ENCODE results near the gene CCDC159.
A peak's percentile ranks its signal among the peaks of the same experiment; 100 is the strongest.

Gene CCDC159

GRCh38 chr19:11346104-11346940, at the start of gene CCDC159, which contains the start of gene TMEM205:
TSS of gene CCDC159 (plus strand) at chr19:11346519. CDS start at chr19:11346607, 88 bp downstream.
TSS of gene TMEM205 (minus strand) at chr19:11346268. CDS start at chr19:11345619, 649 bp downstream.
- peak; percentile 99 to 100 (median 100) for DNase-seq

GRCh38 chr19:11299946-11300810, 46.1 kb upstream of the CCDC159 start:
- DNase-seq = peak in 2 of 3 donors; percentile 29 to 38

DNA sequence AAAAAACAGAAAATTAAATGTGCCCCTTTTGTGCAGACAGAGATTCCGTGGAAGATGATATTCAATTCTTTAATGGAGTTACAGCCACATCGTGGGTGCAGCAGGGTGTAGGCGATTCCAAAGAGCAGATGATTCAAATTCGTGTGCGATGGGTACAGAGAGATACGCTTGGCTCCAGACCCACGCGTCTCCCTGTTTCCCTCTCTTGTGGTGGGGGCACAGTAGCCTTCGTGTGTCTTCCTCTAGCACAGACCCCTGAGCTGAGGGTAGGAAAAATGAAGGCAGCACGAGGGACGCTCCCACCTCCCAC, 45.6 kb upstream of the CCDC159 start:
- DNase-seq = no peak

DNA sequence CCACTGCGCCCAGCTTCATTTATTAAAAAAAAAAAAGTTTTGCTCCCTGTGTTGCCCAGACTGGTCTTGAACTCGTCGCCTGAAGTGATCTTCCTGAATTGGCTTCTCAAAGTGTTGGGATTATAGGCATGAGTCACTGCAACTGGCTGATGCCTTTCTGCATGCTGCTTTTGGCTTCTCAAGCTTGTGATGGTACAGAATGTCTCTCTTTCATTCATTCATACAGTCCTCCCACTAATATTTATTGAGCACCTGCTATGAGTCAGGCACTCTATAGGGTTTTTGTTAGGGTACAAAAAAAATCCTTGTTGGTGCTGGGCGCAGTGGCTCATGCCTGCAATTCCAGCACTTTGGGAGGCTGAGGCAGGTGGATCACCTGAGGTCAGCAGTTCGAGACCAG, 41.4 kb upstream of the CCDC159 start:
- no peak for DNase-seq

GRCh38 chr19:11306337-11306736, 40.0 kb upstream of the CCDC159 start:
- DNase-seq = no peak

DNA sequence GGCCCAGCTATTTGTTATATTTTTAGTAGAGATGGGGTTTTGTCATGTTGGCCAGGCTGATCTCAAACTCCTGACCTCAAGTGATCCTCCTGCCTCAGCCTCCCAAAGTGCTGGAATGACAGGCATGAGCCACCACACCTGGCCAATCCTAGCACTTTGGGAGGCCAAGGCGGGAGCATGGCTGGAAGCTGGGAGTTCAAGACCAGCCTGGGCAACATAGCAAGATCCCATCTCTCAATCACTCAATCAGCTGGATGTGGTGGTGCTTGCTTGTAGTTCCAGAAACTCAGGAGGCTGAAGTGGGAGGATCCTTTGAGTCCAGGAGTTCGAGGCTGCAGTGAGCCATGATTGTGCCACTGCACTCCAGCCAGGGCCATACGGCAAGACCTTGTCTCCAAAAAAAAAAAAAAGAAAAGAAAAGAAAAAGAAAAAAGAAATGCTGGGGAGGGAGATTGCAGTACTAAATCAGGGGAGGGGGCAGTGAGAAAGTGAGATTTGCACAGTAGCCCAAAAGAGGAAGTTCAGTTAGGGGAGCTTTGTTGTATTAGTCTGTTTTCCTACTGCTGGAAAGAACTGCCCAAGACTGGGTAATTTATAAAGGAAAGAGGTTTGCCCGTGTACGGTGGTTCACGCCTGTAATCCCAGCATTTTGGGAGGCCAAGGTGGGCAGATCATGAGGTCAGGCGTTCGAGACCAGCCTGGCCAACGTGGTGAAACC, 25.9 kb upstream of the CCDC159 start:
- DNase-seq = peak; percentile 37 to 49 (median 47)

GRCh38 chr19:11321191-11322126, 24.9 kb upstream of the CCDC159 start:
- DNase-seq = no peak

GRCh38 chr19:11322269-11323024, 23.9 kb upstream of the CCDC159 start:
- peak; percentile 56 to 79 (median 62) for DNase-seq

DNA sequence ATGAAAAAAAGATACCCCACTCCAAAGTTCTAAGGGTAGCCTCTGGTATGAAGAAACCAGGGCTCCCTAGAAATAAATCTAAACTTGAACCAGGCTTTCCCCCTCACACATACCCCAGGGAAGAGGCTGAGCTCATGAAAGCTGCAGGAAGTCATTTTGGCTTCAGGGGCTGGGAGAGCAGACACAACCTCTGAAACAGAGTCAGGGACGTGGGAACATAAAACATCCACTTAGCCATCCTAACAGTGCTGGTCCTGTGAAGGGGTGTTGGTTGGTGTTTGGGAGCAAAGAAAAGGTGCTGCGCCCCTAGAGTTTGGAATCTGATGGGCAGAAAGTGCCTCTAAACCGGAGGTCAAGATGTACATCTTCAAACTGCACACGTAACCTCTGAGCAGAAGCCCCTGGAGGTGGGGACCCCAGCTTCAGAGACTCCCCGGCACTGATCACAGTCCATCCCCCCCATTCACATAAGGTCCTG, 22.7 kb upstream of the CCDC159 start:
- DNase-seq = no peak

DNA sequence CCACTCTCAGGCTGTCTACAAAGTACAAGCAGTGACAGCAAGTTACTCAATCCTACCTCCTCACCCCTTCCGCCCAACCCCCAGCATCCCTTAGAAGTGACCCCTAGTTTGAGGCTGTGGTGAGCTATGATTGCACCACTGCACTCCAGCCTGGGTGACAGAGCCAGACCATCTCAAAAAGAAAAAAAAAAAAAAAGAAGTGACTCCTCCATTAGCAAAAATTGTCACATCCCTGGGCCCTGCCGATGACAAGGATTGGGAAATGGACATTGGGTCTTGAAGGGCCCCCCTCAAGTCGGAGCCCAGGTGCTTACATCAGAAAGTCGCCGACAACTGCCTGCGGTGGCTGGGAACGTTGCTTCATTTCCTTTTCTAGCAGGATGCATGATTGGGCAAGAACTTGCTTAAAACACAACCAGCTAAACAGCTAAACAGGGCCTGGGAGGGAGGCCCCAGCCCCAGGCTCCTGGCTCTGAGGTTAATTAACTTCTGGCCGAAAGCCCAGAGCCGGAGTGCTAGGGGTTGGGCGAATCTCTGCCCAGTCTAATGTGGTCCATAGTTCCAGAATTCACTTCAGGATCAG, 22.1 kb upstream of the CCDC159 start:
- peak; percentile 66 to 74 (median 70) for DNase-seq

DNA sequence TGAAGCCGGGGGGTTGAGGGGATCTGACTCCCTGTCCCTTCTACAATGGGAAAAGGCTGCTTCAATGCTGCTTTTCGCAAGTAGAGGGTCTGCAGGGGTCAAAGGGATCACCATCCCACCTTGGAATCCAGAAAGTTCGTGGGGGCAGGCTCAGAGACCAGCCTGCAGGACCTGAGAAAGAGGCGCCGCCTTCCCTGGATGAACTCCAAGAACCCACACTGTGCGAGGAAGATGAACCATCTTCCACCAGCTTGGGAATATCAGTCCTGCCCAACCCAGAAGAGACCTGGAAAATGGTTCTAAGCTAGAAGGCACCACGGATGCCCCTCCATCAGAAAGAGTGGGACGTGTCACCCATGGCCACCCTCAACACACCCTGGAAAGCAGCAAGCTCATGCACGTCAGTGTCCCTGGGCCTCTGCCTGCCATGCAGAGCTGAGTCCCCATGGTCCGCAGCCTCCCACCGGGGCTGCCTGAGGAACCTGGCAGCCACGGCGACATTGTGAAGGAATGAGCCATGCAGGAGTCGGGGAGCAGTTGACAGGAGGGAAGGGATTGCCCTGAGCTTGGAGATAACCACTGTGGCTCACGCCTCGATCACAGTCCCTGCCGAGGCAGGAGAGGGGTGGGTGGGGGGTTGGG, 21.4 kb upstream of the CCDC159 start:
- DNase-seq = no peak

DNA sequence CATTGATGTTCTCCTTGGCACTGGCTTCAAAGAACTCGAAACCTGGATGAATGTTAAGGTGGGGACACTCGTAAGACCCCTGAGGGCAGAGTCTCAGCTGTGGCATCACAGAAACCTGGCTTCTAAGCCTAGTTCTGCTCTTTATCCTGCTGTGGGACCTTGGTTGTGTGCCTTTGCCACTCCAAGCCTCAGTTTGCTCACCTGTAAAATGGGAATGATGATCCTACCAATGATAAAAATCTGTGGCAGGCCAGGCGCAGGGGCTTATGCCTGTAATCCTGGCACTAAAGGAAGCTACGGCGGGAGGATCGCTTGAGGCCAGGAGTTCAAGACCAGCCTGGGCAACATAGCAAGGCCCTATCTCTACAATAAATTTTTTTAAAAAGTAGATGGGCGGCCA, 20.8 kb upstream of the CCDC159 start:
- no peak for DNase-seq

- DNase-seq = no peak
These were observed 16.2 kb upstream of the CCDC159 start for GRCh38 chr19:11330127-11330526.

GRCh38 chr19:11331502-11331901, 14.8 kb upstream of the CCDC159 start:
- no peak for DNase-seq

GRCh38 chr19:11332822-11333221, 13.5 kb upstream of the CCDC159 start:
- no peak for DNase-seq

DNA sequence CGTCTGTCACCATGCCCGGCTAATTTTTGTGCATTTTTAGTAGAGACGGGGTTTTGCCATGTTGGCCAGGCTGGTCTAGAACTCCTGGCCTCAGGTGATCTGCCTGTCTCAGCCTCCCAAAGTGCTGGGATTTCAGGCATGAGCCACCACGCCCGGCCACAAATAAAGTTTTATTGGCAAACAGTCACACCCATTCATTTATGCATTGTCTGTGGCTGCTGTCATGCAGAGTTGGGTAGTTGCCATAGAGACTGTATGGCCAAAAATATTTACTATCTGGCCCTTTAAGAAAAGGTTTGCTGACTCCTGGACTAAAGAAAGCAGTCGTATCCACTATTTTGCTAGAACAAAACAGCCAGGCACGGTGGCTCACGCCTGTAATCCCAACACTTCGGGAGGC, 12.5 kb upstream of the CCDC159 start:
- peak in 1 of 3 donors; percentile 13 for DNase-seq

- peak in 1 of 3 donors; percentile 17 for DNase-seq
These were observed 10.7 kb upstream of the CCDC159 start for GRCh38 chr19:11335449-11336146.

DNA sequence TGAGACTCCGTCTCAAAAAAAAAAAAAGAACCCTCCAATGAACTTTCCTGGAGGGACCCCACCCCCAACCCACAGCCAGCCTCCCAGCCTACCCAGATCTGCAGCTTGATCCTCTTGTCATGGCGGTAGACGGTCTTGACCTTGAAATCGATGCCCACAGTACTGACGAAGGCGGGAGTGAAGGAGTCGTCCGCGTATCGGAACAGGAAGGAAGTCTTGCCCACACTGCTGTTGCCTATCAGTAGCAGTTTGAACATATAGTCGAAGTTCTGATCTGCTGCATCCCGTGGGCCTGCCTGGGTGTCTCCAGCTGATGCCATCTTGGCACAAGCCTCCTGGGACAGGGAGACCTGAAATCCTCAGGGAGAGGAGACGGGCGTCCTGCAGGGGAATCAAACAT, 9.2 kb upstream of the CCDC159 start:
- DNase-seq = peak in 2 of 3 donors; percentile 24 to 25

DNA sequence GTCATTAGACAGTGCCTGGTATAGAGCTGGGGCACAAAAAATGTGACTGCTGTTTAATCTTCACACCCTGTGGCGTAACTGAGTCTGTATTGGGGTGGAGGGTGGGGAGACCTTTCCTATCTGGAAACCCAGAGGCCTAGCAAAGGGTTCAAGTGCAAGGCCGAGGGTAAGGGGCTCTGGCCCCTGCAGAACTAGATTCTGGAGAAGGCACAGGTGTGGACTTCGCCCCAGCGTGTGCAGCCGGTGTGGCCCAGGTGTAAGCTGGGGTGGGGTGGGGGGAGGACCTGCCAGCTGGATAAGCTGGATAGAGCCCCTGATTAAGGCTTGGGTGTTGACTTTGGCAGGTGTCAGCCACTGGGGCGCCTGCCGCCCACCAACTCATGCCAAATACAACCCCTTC, 8.2 kb upstream of the CCDC159 start:
- no peak for DNase-seq
